LNCaP clone FGC (cell line): Measurements from ENCODE around the gene MPND.

Experiments
- DNase-seq: peaks from one replicate; pipeline ENCODE4 v3.0.0-alpha.2; 2011; ENCODE audit warnings: low read depth
- H3K4me3 ChIP-seq: 2 replicates; pipeline ENCODE4 v1.5.1; 2011; ENCODE audit warnings: mild to moderate bottlenecking, low read depth, low read length, control low read depth
- TF ChIP-seq, protein P1 (sequence below): IDR thresholded peaks from 2 replicates; pipeline ENCODE4 v1.5.1; 2012; ENCODE audit warnings: mild to moderate bottlenecking; ENCODE audit not compliant: control insufficient read depth, insufficient read depth; ENCODE audit errors: extremely low read depth

Gene MPND

DNA sequence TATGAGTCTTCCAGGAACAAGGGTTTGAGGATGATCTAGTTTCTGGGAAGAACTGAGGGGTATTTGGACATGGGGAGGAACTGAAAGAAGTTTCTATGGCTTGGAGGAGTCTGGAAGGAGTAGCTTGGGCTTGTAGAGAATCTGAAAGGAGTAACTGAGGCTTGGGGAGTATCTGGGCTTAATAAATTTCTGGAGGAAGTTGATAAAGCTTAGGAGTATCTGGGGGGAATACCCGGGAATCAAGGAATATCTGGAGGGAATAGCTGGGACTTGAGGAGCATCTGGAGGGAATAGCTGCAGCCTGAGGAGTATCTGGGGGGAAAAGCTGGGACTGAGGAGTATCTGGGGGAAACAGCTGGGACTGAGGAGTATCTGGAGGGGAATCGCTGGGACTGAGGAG is 22.9 kb upstream of the MPND start:
- no peak for DNase-seq
- no peak overlapping the region for H3K4me3 ChIP-seq
- TF ChIP-seq, protein P1, sequence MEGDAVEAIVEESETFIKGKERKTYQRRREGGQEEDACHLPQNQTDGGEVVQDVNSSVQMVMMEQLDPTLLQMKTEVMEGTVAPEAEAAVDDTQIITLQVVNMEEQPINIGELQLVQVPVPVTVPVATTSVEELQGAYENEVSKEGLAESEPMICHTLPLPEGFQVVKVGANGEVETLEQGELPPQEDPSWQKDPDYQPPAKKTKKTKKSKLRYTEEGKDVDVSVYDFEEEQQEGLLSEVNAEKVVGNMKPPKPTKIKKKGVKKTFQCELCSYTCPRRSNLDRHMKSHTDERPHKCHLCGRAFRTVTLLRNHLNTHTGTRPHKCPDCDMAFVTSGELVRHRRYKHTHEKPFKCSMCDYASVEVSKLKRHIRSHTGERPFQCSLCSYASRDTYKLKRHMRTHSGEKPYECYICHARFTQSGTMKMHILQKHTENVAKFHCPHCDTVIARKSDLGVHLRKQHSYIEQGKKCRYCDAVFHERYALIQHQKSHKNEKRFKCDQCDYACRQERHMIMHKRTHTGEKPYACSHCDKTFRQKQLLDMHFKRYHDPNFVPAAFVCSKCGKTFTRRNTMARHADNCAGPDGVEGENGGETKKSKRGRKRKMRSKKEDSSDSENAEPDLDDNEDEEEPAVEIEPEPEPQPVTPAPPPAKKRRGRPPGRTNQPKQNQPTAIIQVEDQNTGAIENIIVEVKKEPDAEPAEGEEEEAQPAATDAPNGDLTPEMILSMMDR, result no peak

DNA sequence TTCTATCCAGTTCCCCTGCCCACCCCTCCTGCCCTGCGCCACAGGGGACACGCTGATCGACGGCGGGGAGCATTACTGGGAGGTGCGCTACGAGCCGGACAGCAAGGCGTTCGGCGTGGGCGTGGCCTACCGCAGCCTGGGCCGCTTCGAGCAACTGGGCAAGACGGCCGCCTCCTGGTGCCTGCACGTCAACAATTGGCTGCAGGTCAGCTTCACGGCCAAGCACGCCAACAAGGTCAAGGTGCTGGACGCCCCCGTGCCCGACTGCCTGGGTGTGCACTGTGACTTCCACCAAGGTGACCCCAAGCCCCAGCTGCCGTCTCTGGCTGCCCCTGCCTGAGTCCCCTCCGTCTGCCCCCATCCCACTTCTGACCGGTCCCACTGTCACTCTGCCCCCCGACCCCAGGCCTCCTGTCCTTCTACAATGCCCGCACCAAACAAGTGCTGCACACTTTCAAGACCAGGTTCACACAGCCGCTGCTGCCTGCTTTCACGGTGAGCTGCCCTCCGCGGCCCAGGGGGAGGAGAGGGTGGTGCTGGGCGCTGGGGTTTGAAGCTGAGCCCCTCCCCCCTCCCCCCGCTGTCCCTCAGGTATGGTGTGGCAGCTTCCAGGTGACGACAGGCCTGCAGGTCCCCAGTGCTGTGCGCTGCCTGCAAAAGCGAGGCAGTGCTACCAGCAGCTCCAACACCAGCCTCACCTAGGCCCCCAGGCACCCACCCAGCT is 20.3 kb upstream of the MPND start:
- DNase-seq, result no peak
- H3K4me3 ChIP-seq, result no peak overlapping the region
- TF ChIP-seq, protein P1, result no peak

GRCh38 chr19:4323692-4324091 is 19.7 kb upstream of the MPND start:
- H3K4me3 ChIP-seq, result no peak overlapping the region
- DNase-seq, result no peak
- TF ChIP-seq, protein P1, result no peak

- no peak for DNase-seq
- TF ChIP-seq, protein P1, result no peak
- H3K4me3 ChIP-seq, result no peak overlapping the region
Observed at GRCh38 chr19:4324228-4324627, 19.1 kb upstream of the MPND start.

GRCh38 chr19:4326215-4326836 is 17.0 kb upstream of the MPND start:
- H3K4me3 ChIP-seq, result no peak overlapping the region
- no peak for DNase-seq
- TF ChIP-seq, protein P1, result no peak

DNA sequence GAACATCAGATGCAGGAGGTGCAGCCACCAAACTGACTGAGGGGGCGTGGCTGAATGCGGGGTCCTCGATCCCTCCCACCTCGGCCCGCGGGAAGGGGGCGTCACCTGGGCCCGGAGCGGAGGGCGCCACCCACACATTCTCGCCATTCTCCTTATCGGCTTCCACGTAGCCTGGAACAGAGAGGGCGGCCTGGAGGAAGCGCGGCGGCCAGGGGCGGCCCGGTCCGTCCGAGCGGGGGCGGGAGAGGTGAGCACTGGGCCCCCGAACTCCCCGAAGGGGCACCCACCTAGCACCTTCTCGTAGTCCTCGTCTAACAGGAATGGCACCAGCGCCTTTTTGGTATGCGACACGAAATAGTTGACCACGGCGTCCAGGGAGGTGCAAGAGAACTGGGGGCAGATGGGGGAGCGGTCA is 16.5 kb upstream of the MPND start:
- DNase-seq, result no peak
- H3K4me3 ChIP-seq, result no peak overlapping the region
- TF ChIP-seq, protein P1, result no peak

GRCh38 chr19:4327252-4327876 is 16.0 kb upstream of the MPND start:
- H3K4me3 ChIP-seq, result no peak overlapping the region
- DNase-seq, result no peak

More at GRCh38 chr19:4327252-4327876, 16.0 kb upstream of the MPND start:
- TF ChIP-seq, protein P1, result no peak
